ENCODE measurements around the gene NHEJ1.
"Not testable (repeated sequence)": the region's sequence is repeated elsewhere in the genome, so short reads cannot be mapped to it uniquely, and the experiment has no call there.

The NHEJ1 gene, protein sequence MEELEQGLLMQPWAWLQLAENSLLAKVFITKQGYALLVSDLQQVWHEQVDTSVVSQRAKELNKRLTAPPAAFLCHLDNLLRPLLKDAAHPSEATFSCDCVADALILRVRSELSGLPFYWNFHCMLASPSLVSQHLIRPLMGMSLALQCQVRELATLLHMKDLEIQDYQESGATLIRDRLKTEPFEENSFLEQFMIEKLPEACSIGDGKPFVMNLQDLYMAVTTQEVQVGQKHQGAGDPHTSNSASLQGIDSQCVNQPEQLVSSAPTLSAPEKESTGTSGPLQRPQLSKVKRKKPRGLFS

DNA sequence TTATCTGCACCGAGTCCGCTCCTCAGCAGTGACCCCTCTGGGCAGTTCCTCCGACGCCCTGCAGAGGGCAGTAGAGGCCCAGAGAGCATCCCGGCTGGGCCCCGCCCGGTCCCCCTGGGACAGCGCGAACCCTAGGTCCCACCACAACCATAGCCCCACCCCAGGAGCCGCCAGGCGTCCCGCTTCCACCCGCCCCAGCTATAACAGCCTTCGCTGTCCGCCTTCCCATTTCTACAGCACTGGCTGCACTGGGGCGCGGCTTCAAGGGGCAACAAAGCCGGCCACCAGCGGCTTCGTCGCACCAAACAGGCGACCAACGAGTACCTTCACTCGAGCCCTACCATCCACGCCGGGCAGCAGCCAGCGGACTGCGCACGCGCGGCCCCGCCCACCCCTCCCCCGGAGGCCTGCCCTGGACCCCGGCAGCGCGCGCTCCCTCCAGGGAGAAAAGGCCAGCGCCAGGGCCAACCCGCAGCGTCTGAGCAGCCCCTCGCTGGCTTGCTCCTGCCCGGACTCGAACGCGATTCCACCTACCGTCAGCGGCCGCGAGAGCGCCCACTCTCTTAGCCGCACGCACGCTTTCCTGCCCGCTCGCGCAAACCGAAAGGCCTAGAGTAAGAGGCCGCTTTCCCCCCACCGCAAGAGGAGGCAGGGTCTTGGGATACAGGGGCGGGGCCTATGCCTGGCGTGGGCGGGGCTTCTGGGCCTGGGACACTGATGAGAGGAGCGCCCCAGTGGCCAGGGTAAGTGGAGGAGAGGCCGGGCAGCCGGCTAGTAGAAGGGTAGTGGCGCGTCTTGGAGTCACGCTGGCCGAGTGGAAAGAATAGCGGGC lies at the start of gene NHEJ1:
TSS of gene NHEJ1 (minus strand) at position 630 of the 832 bp plus-strand sequence. CDS start 2,453 bp downstream, outside the sequence.
- H3K27me3 ChIP-seq (ENCODE audit: low read depth): no peaks in the 10 kb centered on the region
- peak; percentile 82 to 98 for DNase-seq (ENCODE audit: low spot score in 2 of 2)
- peaks cover 17% of the 10 kb centered on the region for H3K4me1 ChIP-seq
- H3K4me3 ChIP-seq: peak within 1 kb of the TSS; percentile 62
- H3K36me3 ChIP-seq (replicated peaks): no peaks in the 10 kb centered on the region
- in situ Hi-C loops (cut with MboI; ENCODE audit: low sequenced_read_pairs): loop anchor here (5.0 kb wide), 1 partner anchor 137 kb away; no protein-coding TSS in a partner anchor
- H3K9me3 ChIP-seq: no peaks in the 10 kb centered on the region

DNA sequence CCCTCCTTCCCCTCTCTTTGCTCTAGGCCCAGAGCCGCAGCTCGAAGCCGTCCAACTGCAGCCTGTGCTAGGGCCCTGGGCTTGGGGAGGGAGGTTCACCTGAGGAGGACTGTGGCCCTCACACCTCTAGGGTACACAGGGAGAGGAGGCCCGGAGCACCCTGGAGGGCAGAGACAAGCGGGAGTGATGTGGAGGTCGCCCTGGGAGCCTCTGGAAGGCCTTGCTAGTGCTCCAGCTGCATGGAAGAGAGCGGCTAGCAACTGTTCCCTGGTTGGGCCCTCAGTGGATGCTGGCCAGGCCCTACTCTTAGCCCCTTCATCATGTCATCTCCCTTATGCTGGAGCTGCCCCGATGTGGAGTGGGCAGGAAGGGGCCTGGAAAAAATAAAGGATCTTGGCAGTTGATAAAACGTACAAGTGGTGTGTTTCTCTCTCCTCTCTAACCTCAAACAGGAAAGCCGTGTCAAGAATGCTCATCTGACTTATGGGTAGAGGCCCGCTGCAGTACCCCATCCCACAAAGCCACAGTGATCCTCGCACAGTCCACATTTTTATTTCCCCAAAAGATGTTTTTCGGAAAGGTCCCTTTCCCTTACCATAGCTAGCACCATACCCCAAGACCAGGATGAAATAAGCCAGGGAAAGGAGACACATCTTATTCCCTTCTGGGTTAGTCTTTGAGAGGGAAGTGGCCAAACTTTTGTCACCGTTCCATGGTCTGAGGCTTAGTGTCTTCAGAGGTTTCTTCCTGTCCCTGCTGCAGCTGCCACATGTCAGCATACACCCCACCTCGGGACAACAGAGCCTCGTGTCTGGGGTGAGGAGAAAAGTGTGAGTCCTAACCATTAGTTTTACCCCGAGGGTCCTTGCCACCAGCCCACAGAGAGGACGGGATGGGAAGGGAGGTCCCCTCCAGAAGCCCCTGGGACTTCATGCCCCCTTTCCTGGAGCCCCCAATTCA lies 48.9 kb upstream of the NHEJ1 start:
- Histone ChIP-seq H3K4me3 (no peak overlapping the region), H3K36me3 (replicated peaks) (peaks cover 8% of the 10 kb centered on the region; the same call in 1 of the 2 replicates), H3K27me3 (ENCODE audit: low read depth) (no peaks in the 10 kb centered on the region), H3K4me1 (peaks cover 11% of the 10 kb centered on the region), H3K9me3 (0 out of 2 replicates have a peak, but pooled peaks cover under 1% of the 10 kb centered on the region)
- DNase-seq (ENCODE audit: low spot score in 2 of 2): no peak
- in situ Hi-C loops (cut with MboI; ENCODE audit: low sequenced_read_pairs): no loop called here

DNA sequence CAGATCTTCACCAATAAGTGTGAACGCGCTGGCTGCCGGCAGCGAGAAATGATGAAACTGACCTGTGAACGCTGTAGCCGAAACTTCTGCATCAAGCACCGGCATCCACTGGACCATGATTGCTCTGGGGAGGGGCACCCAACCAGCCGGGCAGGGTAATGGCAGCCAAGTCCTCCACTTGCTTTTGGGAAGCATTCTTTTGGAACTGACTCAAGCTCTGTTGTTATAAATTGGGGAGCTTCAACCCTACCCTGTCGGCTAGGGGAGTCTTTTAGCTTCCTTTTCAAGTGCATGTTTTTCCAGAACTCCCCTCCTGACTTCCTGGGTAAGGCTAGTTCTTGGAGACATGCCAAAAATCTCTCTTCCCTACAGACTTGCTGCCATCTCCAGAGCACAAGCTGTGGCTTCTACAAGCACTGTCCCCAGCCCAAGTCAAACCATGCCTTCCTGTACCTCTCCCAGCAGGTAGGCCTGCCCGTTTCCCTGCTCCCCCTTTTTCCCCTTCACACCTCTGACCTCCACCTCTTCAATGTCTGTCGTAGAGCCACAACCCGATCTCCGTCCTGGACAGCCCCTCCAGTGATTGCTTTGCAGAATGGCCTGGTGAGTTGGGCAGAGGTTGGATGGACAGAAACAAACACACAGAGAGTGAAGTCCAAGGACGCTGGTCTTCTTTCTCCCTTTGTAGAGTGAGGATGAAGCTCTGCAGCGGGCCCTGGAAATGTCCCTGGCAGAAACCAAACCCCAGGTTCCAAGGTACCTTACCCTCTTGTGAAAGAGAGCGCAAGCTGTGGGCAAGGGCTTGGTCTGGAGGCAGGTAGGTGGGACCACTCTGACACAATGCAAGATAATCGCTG lies 47.5 kb upstream of the NHEJ1 start:
- Histone ChIP-seq H3K4me3 (no peak overlapping the region), H3K4me1 (peaks cover 11% of the 10 kb centered on the region), H3K36me3 (replicated peaks) (peaks cover 8% of the 10 kb centered on the region; the same call in 1 of the 2 replicates), H3K27me3 (ENCODE audit: low read depth) (no peaks in the 10 kb centered on the region), H3K9me3 (0 out of 2 replicates have a peak, but pooled peaks cover 2% of the 10 kb centered on the region)
- in situ Hi-C loops (cut with MboI; ENCODE audit: low sequenced_read_pairs): no loop called here
- no peak for DNase-seq (ENCODE audit: low spot score in 2 of 2)

DNA sequence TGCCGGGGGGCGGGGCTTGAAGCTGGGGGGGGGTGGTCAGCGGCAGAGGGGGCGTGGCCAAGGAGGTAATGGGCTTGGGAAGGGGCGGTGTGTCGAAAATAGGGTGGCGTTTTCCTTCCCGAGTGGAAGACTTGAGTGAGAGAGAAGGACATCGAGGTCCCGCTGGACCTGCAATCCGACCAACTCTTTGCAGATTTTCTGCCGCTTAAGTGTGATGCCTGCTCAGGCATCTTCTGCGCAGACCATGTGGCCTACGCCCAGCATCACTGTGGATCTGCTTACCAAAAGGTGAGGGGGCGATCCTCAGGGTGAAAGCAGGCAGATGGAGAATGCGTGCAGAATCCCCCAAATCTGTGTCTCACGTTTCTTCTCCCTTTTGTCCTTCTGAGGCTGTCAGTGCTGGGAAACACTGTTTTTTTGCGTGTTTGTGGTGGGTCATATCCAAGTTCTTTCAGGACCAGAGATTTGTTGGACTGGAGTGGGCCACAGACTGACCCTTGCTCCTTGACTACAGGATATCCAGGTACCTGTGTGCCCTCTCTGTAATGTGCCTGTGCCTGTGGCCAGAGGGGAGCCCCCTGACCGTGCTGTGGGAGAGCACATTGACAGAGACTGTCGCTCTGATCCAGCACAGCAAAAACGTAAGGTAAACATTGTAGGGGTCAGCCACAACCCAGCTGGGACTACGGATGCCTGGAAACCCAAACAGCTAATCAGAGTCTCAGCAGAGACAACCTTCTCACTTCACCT lies 46.7 kb upstream of the NHEJ1 start:
- no peak for DNase-seq (ENCODE audit: low spot score in 2 of 2)
- H3K27me3 ChIP-seq (ENCODE audit: low read depth): no peaks in the 10 kb centered on the region
- in situ Hi-C loops (cut with MboI; ENCODE audit: low sequenced_read_pairs): no loop called here
- 0 out of 2 replicates have a peak, but pooled peaks cover 2% of the 10 kb centered on the region for H3K9me3 ChIP-seq
- H3K4me3 ChIP-seq: peak overlapping the region; percentile 65
- H3K4me1 ChIP-seq: peaks cover 11% of the 10 kb centered on the region
- H3K36me3 ChIP-seq (replicated peaks): peaks cover 8% of the 10 kb centered on the region; the same call in 1 of the 2 replicates

DNA sequence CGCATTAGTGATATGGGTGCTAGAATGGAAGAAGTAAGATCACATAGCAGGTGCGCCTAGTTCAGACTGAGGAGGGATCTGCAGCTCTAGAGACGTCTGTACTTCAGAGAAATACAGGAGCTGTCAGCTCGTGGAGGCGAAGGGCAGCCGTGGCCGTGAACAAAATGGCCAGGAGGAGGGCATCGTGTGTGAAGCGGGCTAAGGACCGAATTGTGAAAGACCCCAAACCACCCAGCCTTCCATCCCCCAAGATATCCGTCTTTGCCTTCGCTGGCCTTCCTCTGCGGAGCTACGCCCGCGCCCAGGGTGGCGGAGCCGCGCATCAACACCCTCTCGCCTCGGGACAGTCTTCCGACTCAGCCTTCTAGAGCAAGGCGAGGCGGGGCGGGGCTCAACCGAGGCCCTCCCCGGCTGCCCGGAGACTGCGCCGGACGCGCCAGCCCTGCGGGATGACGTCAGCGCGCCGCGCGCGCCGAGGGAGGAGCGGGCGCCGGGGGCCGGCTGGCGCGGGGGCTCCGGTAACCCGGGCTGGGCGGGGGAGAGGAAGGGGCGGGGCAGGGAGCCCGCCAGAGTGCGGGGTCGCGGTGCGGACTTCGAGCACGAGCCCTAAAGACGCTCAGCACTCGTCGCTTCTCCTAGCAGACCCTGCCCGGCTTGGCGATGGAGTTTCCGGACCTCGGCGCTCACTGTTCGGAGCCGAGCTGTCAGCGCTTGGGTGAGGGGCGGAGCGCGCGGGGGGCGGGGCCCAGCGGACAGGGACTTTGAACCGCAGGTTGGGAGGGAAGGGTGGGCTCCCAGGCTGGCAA lies 45.9 kb upstream of the NHEJ1 start, which contains the start of gene ZFAND2B:
TSS of gene ZFAND2B (plus strand) at position 455 of the 806 bp plus-strand sequence. CDS start at position 661, 206 bp downstream.
- Histone ChIP-seq H3K27me3 (ENCODE audit: low read depth) (no peaks in the 10 kb centered on the region), H3K4me1 (peaks cover 11% of the 10 kb centered on the region), H3K36me3 (replicated peaks) (peaks cover 8% of the 10 kb centered on the region; the same call in 1 of the 2 replicates), H3K4me3 (peak within 1 kb of the TSS; percentile 65), H3K9me3 (0 out of 2 replicates have a peak, but pooled peaks cover 2% of the 10 kb centered on the region)
- peak; percentile 88 to 95 for DNase-seq (ENCODE audit: low spot score in 2 of 2)
- in situ Hi-C loops (cut with MboI; ENCODE audit: low sequenced_read_pairs): no loop called here

DNA sequence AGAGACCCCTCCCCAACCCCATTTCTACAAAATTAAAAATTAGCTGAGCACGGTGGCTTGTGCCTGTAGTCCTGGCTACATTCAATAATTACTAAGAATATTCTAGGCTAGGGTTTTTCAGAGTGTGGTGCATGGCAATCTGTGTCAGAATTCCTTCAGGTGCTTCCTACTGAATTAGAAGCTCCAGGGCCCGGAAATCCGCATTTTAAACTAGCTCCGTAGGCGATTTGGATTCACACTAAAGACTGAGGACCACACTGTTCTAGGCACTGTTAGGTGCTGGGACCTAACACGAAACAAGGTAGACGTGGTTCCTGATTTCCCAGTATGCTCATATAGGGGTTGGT lies 45.3 kb upstream of the NHEJ1 start:
- Histone ChIP-seq H3K4me3 (peak overlapping the region; percentile 65), H3K4me1 (peaks cover 11% of the 10 kb centered on the region), H3K9me3 (0 out of 2 replicates have a peak, but pooled peaks cover 2% of the 10 kb centered on the region), H3K27me3 (ENCODE audit: low read depth) (no peaks in the 10 kb centered on the region), H3K36me3 (replicated peaks) (peaks cover 8% of the 10 kb centered on the region; the same call in 1 of the 2 replicates)
- no peak for DNase-seq (ENCODE audit: low spot score in 2 of 2)
- in situ Hi-C loops (cut with MboI; ENCODE audit: low sequenced_read_pairs): no loop called here

DNA sequence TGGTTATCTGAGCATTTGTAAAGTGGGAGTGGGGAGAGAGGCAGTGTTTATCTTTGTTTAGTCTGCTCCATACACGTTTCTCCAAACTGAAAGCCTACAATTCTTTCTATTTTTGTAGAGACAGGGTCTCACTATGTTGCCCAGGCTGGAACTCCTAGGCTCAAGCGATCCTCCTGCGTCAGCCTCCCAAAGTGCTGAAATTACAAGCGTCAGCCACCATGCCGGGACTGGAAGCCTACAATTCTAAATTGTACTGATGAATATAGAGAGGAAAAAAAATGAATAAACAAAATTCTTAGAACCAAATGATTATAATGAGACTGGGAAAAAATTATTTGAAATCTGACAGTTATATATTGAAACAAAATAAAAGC lies 44.5 kb upstream of the NHEJ1 start:
- Histone ChIP-seq H3K4me1 (peaks cover 11% of the 10 kb centered on the region), H3K36me3 (replicated peaks) (peaks cover 8% of the 10 kb centered on the region; the same call in 1 of the 2 replicates), H3K4me3 (no peak overlapping the region), H3K9me3 (0 out of 2 replicates have a peak, but pooled peaks cover 2% of the 10 kb centered on the region), H3K27me3 (ENCODE audit: low read depth) (no peaks in the 10 kb centered on the region)
- in situ Hi-C loops (cut with MboI; ENCODE audit: low sequenced_read_pairs): no loop called here
- peak in 1 of 2 experiments; percentile 2 for DNase-seq (ENCODE audit: low spot score in 2 of 2)

DNA sequence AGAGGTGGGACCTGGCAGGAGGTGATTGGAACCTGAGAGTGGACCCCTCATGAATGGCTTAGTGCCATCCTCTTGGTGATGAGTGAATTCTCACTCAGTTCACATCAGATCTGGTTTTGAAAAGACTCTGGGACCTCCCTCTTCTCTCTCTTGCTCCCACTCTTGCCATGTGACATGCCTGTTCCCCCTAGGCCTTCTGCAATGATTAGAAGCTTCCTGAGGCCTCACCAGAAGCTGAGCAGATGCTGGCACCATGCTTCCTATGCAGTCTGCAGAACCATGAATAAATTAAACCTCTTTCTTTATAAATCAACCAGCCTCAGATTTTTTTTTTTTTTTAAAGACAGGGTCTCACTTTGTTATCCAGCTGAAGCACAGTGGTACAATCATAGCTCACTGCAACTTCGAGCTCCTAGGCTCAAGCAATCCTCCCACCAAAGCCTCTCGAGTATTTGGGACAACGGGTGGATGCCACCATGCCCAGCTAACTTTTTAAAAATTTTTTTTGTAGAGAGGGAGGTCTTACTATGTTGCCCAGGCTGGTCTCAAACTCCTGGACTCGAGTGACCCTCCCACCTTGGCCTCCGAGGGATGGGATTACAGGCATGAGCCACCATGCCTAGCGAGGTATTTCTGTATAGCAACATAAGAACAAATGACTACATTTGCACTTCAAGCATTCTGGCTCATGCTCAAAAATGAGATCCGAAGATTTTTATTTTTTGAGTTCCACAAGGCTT lies 44.0 kb upstream of the NHEJ1 start:
- peaks cover 8% of the 10 kb centered on the region; the same call in 1 of the 2 replicates for H3K36me3 ChIP-seq (replicated peaks)
- 0 out of 2 replicates have a peak, but pooled peaks cover 2% of the 10 kb centered on the region for H3K9me3 ChIP-seq
- no peaks in the 10 kb centered on the region for H3K27me3 ChIP-seq (ENCODE audit: low read depth)
- no peak overlapping the region for H3K4me3 ChIP-seq
- in situ Hi-C loops (cut with MboI; ENCODE audit: low sequenced_read_pairs): no loop called here
- DNase-seq (ENCODE audit: low spot score in 2 of 2): no peak
- H3K4me1 ChIP-seq: peaks cover 11% of the 10 kb centered on the region

DNA sequence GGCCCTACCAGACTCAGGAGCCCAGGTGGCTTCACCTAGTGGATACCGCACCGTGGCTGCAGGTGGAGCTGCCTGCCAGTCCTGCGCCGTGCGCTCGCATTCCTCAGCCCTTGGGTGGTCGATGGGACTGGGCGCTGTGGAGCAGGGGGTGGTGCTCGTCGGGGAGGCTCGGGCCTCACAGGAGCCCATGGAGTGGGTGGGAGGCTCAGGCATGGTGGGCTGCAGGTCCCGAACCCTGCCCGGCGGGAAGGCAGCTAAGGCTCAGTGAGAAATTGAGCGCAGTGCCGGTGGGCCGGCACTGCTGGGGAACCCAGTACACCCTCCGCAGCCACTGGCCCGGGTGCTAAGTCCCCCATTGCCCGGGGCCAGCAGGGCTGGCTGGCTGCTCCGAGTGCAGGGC lies 40.7 kb upstream of the NHEJ1 start:
- in situ Hi-C loops (cut with MboI; ENCODE audit: low sequenced_read_pairs); DNase-seq (ENCODE audit: low spot score in 2 of 2); H3K27me3 ChIP-seq (ENCODE audit: low read depth); H3K4me1 ChIP-seq; H3K9me3 ChIP-seq; H3K4me3 ChIP-seq; H3K36me3 ChIP-seq (replicated peaks): not testable (repeated sequence)

DNA sequence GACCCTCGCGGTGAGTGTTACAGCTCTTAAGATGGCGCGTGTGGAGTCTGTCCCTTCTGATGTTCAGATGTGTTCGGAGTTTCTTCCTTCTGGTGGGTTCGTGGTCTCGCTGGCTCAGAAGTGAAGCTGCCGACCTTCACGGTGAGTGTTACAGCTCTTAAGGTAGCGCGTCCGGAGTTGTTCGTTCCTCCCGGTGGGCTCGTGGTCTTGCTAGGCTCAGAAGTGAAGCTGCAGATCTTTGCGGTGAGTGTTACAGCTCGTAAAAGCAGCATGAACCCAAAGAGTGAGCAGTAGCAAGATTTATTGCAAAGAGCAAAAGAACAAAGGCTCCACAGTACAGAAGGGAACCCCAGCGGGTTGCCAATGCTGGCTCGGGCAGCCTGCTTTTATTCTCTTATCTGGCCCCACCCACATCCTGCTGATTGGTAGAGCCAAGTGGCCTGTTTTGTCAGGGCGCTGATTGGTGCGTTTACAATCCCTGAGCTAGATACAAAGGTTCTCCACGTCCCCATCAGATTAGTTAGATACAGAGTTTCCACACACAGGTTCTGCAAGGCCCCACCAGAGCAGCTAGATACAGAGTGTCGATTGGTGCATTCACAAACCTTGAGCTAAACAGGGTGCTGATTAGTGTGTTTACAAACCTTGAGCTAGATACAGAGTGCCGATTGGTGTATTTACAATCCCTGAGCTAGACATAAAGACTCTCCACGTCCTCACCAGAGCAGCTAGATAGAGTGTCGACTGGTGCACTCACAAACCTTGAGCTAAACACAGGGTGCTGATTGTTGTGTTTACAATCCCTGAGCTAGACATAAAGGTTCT lies 40.1 kb upstream of the NHEJ1 start:
- in situ Hi-C loops (cut with MboI; ENCODE audit: low sequenced_read_pairs); H3K9me3 ChIP-seq; H3K27me3 ChIP-seq (ENCODE audit: low read depth); H3K36me3 ChIP-seq (replicated peaks); H3K4me1 ChIP-seq; H3K4me3 ChIP-seq: not testable (repeated sequence)
- DNase-seq (ENCODE audit: low spot score in 2 of 2): peak in 1 of 2 experiments; percentile 14

All from HAP-1 (cell line).